ENCODE data around the gene KRT27.

The KRT27 gene

GRCh38 chr17:40809721-40810421, 27.5 kb upstream of the KRT27 start:
- no peak for DNase-seq (ENCODE audit: low spot score)

DNA sequence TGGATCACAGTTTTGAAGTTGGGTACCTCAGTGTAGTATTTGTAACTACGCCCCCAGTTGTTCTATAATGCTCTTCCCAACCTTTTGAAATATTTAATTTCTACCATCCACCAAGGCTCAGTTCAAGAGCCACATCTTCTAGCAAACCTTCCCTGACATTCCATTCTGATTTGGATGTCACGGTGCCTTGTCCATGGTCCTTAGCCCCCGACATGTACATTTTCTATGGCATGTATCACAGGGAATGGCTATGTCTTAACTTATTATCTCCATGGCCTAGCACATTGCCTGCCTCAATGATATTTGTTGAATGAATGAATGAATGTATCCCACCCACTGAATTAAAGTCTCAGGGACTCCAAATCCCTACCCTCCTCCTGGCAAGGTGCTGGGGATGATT, 23.8 kb upstream of the KRT27 start:
- no peak for DNase-seq (ENCODE audit: low spot score)

DNA sequence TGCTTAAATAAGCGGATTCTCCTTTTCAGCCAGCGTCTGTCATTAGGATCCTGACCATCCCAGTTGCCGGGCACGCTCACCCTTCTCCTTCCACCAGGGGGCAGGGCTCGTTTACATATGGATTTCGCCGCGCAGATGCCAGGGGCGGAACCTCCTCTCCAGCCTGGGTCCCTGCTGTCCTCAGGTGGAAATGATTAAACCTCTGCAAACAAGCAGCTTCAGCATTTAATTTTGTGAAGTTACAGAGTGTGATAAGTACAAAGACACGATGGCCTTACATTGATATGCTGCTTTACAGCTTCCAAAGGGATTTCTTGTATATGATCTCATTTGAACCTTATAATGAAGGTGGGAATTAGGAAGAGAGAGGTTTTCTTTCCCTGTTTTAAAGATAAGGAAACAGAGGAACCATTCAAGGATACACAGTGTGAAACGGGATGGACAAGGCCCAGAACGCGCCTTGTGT, 21.3 kb upstream of the KRT27 start:
- DNase-seq (ENCODE audit: low spot score), result peak; percentile 91

DNA sequence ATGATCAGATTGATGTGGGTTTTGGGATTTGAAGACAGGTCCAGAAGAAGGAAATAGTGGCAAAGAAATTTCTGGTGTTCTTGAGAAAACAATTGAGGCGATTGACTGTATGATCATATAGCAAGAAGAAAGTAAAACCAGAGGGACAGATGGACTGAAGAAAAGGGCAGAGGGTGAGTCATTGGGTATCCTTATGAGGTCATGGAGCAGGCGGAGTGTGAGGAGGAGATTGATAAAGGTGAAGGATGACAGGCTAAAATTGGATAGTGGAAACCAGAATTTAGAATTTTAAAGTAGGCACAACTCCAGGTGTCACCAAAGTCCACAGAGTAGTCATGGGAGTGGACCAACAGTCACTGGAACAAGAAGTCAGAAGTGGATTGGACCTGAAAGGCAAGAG, 18.8 kb upstream of the KRT27 start:
- no peak for DNase-seq (ENCODE audit: low spot score)

- no peak for DNase-seq (ENCODE audit: low spot score)
These were observed 18.0 kb upstream of the KRT27 start for GRCh38 chr17:40800381-40800780.

- DNase-seq (ENCODE audit: low spot score), result no peak
These were observed 17.5 kb upstream of the KRT27 start, which contains the start of gene KRT28 for GRCh38 chr17:40799859-40800258. KRT28 (minus strand) TSS chr17:40799959; CDS start chr17:40799893, 66 bp downstream.

- DNase-seq (ENCODE audit: low spot score), result no peak
These were observed 14.5 kb upstream of the KRT27 start for GRCh38 chr17:40796846-40797245.

GRCh38 chr17:40795019-40795667, 12.8 kb upstream of the KRT27 start:
- no peak for DNase-seq (ENCODE audit: low spot score)

DNA sequence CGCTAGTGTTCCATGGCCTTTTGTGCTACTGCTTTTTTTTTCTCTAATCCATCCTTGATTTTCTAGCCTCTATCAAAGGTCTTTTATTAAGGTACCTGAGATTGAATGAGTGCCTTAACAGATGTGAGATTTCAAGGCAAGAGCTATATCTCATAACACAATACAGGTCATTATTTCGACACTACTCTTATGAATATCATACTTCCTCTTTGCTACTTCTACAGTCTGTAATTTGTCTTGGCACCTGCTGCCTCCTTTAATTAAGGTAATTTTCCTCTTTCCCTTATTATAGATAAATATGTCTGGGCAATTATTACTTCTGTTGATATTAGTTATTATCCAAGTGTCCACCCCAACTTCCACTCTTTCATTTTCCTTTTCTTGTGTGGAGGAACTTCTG, 12.1 kb upstream of the KRT27 start:
- DNase-seq (ENCODE audit: low spot score), result no peak

- no peak for DNase-seq (ENCODE audit: low spot score)
These were observed 11.5 kb upstream of the KRT27 start for GRCh38 chr17:40793832-40794231.

- DNase-seq (ENCODE audit: low spot score), result peak; percentile 47
These were observed 9.6 kb upstream of the KRT27 start for GRCh38 chr17:40791787-40792436.

GRCh38 chr17:40791111-40791510, 8.8 kb upstream of the KRT27 start:
- no peak for DNase-seq (ENCODE audit: low spot score)

DNA sequence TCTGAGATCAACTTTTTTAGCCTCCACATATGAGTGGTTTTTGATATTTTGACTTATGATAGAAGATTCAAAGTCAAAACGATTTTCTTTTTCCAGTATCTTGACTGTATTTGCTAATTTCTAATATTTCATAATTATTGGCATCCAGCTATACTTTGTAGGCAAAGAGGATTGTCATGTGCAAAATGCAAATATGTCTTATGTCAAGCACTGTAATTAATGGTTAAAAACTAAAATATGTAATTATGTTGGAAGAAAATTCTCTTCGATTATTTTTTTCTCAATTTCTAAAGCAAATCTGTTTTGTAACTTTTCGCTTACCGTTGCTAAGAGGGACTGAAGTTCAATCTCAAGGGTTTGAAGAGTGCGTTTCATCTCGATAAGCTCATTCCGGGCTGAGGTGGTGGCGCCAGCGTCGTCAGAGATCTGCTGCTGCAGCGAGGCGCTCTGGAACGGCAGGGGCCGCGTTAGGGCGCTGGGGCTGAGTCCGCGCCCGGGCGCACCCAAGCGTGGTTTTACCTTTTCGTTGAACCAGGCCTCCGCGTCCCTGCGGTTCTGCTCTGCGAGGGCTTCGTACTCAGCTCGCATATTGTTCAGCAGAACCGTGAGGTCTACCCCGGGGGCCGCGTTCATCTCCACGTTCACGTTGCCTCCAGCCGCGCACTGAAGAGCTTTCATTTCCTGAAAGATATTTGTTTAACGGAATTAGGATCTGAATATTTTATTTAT, 3.0 kb downstream of the KRT27 start:
- peak; percentile 17 for DNase-seq (ENCODE audit: low spot score)

DNA sequence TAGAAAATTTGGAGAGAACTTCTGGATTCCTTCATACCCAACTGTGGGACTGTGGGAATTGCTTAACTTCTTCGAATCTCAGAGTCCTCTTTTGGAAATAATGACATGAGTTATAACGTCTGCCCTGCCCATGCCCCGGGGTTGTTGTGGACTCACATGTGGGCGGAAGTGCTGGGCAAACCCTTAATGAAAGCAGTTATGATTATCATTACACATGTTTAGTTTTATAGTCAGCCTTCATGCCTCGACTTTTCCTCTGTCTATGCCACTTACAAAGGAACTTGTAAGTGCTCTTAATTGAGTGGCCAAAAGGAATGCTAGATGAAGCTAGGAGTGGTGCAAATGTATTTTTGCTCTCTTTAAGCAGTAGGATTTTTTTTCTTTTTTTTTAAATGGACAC, 3.9 kb downstream of the KRT27 start:
- no peak for DNase-seq (ENCODE audit: low spot score)

DNA sequence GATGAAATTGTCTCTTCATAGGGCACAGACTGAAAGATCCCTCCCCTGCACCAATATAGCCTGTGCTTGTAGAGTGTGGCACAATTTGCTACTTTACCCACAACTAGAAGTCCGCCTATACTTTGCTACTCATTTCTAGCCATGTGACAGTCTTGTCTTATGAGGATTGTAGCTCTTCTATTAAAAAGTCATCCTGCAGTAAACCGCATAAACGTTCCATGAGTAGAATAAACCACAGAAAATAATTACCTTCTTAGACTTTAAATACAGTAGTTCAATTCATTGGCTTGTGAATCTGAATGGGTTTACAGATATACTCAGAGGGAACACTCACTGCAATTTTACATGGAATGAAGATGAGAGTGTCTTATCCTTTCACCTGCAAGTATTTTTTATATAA, 4.4 kb downstream of the KRT27 start:
- DNase-seq (ENCODE audit: low spot score), result no peak

GRCh38 chr17:40777459-40777858, 4.9 kb downstream of the KRT27 start:
- DNase-seq (ENCODE audit: low spot score), result no peak

DNA sequence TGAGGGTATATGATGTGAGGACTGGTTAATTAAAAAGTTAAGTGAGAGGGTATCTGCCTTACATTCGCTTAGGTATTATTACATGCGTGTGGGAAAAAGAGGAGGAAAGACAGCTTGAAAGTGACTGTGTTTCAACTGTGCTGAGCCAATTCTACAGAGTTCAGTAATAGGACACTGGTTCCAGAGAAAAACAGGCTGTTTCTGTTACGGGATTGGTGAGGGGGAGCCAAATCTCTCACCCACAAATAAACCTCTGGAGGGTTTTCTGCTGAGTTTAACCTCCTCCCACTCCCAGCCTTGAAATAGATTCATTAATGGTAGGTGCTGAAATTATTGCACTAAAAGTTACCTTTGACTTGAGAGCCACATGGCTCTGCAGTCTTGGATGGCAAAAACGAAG, 6.4 kb downstream of the KRT27 start:
- DNase-seq (ENCODE audit: low spot score), result no peak

DNA sequence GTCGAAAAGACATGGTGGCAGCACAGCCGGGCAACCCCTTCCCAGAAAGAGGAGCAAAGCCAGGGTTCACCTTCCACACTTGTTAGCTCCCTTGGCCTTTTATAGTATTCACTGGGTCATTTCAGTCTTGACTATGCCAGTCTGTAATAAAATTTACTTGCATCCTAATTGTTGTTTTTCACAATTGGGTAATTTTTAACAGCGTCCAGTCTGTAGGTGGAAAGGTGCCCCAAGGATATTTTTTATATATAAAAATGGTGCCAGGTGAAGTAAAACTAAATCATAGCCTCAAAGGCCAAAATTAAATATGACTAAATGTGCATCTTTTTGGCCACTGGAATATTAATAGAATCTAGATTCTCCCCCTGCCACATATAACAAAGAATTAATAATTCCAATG, 10.2 kb downstream of the KRT27 start, which contains the start of gene KRT26:
KRT26 (minus strand) TSS at position 101 of the 400 bp plus-strand sequence; CDS start at position 13, 88 bp downstream.
- no peak for DNase-seq (ENCODE audit: low spot score)

DNA sequence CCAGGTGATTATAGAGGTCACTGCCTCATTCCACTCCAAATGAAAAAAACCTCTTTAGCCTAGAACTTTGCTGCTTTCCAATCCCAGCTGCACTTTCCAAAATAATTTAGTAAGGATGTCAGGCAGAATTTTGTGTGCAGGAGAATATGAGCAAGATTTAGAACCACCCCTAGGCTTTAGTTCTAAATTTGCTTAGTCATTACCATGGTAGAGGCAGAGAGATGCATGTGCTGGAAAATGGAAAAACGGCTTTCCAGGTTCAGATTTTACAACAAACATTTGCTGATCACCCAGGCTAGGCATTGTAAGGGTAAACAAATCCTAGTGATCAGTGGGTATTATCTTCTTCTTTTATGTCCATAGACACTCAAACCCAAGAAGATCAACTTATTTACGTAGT, 16.7 kb downstream of the KRT27 start:
- DNase-seq (ENCODE audit: low spot score), result no peak

DNA sequence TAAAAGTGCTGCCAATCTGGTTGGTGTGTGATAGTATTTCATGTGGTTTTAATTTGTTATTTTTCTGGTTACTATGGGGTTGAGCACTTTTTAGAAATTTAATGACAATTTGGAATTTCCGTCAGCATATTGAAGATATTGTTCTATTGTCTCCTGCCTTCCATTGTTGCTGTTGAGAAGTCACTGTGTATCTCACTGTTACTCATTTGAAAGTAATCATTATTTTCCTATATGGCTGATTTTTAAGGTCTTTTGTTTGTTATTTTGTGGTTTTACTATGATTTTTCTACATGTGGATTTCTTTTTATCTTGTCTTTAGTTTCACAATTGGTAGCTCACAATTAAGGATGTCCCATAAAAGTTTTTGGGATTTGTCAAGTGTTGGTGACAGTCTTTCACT, 18.6 kb downstream of the KRT27 start:
- DNase-seq (ENCODE audit: low spot score), result no peak

- DNase-seq (ENCODE audit: low spot score), result no peak
These were observed 22.0 kb downstream of the KRT27 start for GRCh38 chr17:40760105-40761016.
